GM19452 (cell line): ENCODE results near the gene ZZZ3.
A peak's percentile ranks its signal among the peaks of the same experiment; 100 is the strongest.
"Not testable (repeated sequence)": the region's sequence is repeated elsewhere in the genome, so short reads cannot be mapped to it uniquely, and the experiment has no call there.

Experiments used
- ATAC-seq: cut with Tn5 transposase; IDR thresholded peaks from one replicate; pipeline ENCODE4 v1.9.1; 2021; ENCODE audit not compliant: unreplicated experiment

Gene ZZZ3

GRCh38 chr1:77671836-77672235 lies 10.6 kb downstream of the ZZZ3 start:
- no peak for ATAC-seq

GRCh38 chr1:77670330-77670729 lies 12.1 kb downstream of the ZZZ3 start:
- no peak for ATAC-seq

GRCh38 chr1:77668924-77669449 lies 13.5 kb downstream of the ZZZ3 start:
- ATAC-seq = no peak

- ATAC-seq = no peak
Observed at GRCh38 chr1:77664939-77665516, 17.4 kb downstream of the ZZZ3 start.

GRCh38 chr1:77661696-77662095 lies 20.8 kb downstream of the ZZZ3 start:
- ATAC-seq = no peak

- peak; percentile 76 for ATAC-seq
Observed at GRCh38 chr1:77659879-77660593, 22.4 kb downstream of the ZZZ3 start.

- ATAC-seq = no peak
Observed at GRCh38 chr1:77658271-77658670, 24.2 kb downstream of the ZZZ3 start.

GRCh38 chr1:77655431-77655974 lies 27.0 kb downstream of the ZZZ3 start:
- no peak for ATAC-seq

- ATAC-seq = no peak
Observed at GRCh38 chr1:77652970-77653516, 29.4 kb downstream of the ZZZ3 start.

- ATAC-seq = no peak
Observed at GRCh38 chr1:77652268-77652667, 30.2 kb downstream of the ZZZ3 start.

- no peak for ATAC-seq
Observed at GRCh38 chr1:77649127-77649526, 33.3 kb downstream of the ZZZ3 start.

GRCh38 chr1:77646224-77646623 lies 36.2 kb downstream of the ZZZ3 start:
- ATAC-seq = not testable (repeated sequence)

GRCh38 chr1:77643456-77643855 lies 39.0 kb downstream of the ZZZ3 start:
- ATAC-seq = no peak

GRCh38 chr1:77642941-77643340 lies 39.5 kb downstream of the ZZZ3 start:
- no peak for ATAC-seq

- ATAC-seq = no peak
Observed at GRCh38 chr1:77642196-77642595, 40.3 kb downstream of the ZZZ3 start.

GRCh38 chr1:77639557-77640069 lies 42.8 kb downstream of the ZZZ3 start:
- no peak for ATAC-seq

- no peak for ATAC-seq
Observed at GRCh38 chr1:77639056-77639455, 43.4 kb downstream of the ZZZ3 start.

- ATAC-seq = no peak
Observed at GRCh38 chr1:77636864-77637263, 45.6 kb downstream of the ZZZ3 start.
